NCI-H187 (cell line): ENCODE results near the gene PCNT.

Experiments used
- DNase-seq, 2 experiments: peaks; one replicate each; lab custom pipeline; 2025; lab: John Stamatoyannopoulos, UW

PCNT gene

DNA sequence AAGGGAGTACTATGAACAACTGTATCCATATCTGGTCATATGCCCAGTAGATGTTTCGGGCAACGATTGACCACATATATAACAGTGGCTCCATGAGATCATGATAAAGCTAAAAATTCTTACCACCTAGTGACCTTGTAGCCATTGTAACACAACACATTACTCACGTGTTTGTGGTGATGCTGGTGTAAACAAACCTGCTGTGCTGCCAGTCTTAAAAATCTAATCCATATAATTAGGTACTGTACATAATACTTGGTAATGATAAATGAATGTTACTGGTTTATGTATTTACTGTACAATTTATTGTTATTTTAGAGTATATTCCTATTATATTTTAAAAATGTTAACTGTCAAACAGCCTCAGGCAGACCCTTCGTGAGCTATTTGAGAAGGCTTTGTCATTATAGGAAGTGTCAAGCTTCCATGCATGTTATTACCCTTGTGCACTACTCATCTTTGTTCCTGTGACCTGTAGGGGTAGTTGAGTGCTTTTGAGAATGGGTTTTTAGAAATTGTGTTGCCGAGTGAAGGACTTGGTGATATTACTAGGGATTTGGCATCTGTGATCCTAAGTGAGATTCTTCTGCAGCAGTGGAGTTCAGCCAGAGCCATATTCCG lies 158.4 kb downstream of the PCNT start:
- DNase-seq: no peak

DNA sequence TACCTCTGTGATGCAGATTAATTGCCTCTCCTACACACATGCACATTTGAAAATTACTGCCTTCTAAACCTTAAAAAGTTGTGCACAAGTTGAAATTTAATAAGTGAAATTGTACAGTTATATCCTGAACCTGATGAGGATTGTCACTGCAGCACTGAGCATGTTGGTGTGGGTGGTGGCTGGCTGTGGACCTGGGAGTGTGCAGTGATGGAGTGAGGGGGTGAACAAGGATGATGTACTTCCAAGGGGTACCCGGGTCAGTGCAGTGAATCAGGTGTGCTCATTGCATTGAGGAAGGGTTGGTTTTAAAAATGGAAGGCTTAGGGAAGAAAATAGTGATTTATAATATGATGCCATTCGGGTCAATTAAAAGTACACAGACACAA lies 158.9 kb downstream of the PCNT start:
- DNase-seq: no peak

DNA sequence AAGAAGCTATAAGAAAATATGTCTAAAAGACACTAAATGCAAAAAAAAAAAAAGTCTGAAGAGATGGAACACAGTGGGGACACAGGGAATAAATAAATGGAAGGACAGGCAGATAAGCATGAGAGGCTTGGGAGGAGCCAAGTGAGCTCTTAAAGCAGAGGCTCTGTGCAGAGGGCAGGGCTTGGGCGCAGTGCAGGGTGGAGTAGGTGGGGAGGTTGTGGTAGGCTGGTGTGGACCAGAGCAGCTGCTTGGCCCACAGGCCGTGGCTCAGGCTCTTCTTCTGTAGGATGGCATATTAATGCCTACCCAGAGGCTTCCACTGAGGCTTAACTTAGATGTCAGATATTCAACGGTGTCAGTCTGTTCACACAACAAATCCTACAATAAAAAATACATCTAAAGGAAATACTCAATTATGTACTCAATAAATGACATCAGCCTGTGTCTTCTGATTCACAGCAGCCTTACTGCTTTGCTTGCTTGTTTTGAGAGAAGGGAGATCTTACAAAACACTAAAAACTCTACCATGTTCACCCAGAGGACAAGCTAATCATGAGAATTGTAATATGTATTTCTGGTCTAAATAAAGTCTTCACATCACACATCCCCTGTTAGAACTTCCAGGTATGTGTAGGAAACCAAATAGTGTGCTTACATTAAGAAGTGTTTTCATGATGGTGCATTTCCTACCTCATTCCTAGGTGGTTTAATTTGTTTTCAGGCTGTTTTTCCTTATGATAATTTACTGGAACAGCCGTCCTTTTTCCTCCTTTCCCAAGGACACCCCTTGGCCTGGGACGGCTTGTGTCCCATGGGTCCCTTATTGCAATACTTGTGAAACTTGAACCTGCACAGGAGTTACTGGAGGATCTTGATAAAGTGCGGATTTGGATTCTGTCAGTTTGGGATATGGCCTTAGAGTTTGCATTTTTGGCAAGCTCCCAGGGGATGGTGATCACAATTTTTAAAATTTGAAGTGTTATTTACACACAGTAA lies 159.6 kb downstream of the PCNT start:
- no peak for DNase-seq

DNA sequence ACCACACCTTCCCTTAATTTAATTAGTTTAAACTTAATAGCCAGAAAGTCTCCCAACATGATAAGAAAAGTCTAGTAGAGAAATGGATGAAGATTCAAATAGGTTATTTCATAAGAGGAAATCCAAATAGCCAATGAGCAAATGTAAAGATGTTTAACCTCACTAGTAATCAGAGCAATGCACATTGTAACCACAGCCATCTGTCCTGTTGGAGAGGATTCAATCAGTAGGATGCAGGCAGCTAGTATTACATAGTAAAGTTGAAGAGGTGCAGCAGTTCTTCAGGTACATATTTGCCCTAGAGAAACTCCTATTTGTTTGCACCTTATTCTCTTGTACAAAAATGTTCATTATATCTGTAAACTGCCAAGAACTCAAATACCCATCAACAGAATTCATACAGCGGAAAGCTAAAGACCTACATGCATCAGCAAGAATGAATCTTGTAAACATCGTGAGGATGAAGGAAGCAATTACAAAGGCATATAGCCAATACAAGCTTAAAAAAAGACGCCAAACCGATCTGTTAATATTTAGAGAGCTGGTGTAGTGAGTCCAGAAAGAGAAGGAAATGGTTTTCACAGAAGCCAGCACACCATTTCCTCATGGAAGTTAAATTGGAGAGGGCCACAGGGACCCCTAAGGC lies 162.6 kb downstream of the PCNT start:
- no peak for DNase-seq

DNA sequence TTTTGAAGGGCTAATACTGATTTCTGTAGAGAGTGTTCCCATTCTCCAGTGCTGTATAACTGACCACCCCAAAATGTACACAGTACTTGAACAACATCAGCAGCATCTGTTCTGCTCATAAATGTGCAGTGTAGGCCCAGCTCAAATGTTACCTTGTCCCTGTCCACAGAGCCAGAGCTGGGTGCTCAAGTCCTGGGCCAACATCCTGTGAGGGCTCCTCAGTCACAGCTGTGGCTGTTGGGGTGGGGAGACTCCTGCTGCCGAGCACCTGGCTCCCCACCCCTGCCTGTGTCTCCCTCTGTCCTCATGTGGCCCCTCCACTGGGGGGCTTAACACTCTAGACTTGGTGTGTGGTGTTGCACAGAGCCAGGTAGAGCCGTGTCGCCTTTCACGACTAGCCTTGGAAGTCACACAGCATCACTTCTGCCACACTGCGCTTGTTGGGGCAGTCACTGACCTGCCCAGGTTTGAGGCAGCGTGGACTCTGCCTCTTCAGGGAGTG lies 165.3 kb downstream of the PCNT start:
- DNase-seq: no peak

DNA sequence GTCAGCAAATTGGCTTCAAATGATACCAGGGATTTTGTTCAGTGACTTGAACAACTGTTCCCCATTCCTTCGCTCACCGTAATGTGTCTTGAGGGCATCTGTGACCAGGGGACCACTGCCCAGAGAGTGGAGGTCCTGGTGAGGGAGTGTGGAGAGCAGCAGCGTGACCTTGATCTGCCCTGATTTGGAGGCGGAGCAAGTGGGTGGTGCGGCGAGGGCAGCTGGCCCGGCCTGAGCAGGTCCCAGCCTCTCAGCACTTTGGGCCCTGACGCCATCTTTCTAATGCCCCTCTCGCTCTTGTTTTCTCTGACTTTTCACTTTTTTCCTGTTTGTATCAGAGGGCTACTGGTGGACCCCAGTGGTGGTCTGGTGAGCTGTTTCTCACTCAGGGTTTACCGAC lies 165.8 kb downstream of the PCNT start:
- no peak for DNase-seq

DNA sequence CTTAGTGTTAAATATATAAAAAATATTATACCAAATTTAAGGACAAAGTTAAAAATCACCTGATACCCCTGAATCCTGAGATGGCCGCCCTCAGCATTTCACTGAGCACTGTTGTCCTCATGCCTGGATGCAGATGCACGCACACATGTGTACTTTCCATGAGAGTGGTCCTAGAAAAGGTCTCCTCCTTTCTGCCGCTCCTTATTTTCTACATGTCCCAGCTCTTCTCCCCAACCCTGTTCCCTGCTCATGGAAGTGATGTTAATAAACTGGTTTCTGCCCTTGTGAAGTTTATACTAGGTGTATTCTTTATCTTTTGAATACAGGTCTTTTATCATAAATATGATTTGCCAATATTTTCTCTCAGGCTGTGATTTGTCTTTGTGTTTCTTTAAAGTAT lies 167.6 kb downstream of the PCNT start:
- no peak for DNase-seq

DNA sequence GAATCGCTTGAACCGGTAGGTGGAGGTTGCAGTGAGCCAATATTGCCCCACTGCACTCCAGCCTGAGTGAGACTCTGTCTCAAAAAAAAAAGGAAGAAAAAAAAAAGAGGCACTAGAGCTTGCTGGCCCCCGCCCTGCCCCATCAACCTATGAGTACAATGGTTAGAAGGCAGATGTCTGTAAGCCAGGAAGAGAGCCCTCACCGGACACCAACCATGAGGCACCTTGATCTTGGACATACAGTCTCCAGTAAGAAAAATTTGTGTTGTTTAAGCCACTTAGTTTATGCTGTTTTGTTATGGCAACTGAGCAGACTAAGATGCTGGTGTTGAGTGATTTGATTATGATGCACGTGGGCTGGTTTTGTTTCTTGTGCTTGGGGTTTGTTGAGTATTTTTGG lies 168.9 kb downstream of the PCNT start:
- no peak for DNase-seq

DNA sequence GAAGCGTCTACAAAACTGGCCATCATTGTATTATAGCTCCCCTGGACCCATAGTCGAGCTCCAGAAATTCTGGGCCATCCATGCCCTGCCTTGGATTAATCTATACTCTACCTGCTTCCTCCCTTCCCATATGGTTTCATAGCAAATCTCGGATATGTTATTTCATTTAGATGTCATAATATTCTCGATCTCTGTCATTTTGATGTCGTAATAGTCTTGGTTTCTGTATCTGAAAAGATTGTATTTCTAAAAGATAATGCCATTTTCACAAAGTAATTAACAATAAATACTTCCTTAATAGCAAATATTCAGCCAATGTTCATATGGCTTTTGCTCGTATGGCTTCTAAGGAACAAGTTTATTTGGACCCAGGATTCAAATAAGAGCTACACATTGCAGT lies 169.9 kb downstream of the PCNT start:
- no peak for DNase-seq
